Stimulated activated CD8-positive, alpha-beta memory T cell treated with anti-CD3 and anti-CD28 coated beads, Interleukin-2, amount 100 ng/mL, for 1 hour (primary cell): ENCODE results near the gene PRR13.

Experiments used
- DNase-seq, 2 donors: peaks; one replicate each; pipeline ENCODE4 v3.0.0-alpha.2; 2020; ENCODE audit warnings: low read depth in 2 of 2

The PRR13 gene

GRCh38 chr12:53492830-53493609, 51.5 kb downstream of the PRR13 start:
- peak; percentile 71 to 75 for DNase-seq

- DNase-seq, result no peak
Observed at GRCh38 chr12:53493610-53494391, 52.3 kb downstream of the PRR13 start.
